Fibroblast of skin of left quadriceps (primary cell): ENCODE data around the gene L3MBTL4.
"Not testable (repeated sequence)": the region's sequence is repeated elsewhere in the genome, so short reads cannot be mapped to it uniquely, and the experiment has no call there.

Experiments used
- DNase-seq, 2 experiments: peaks; one replicate each; pipeline ENCODE4 v3.0.0-alpha.2; 2013; ENCODE audit warnings: low read depth in 2 of 2

L3MBTL4 gene

GRCh38 chr18:6311456-6312215, 103.1 kb downstream of the L3MBTL4 start:
- no peak for DNase-seq

- DNase-seq: no peak
Observed at GRCh38 chr18:6310714-6311113, 104.0 kb downstream of the L3MBTL4 start.

GRCh38 chr18:6297875-6298274, 116.8 kb downstream of the L3MBTL4 start:
- no peak for DNase-seq

GRCh38 chr18:6294148-6294784, 120.4 kb downstream of the L3MBTL4 start:
- DNase-seq: no peak

- DNase-seq: no peak
Observed at GRCh38 chr18:6289843-6290242, 124.9 kb downstream of the L3MBTL4 start.

GRCh38 chr18:6286585-6286984, 128.1 kb downstream of the L3MBTL4 start:
- no peak for DNase-seq

- DNase-seq: no peak
Observed at GRCh38 chr18:6284761-6285160, 129.9 kb downstream of the L3MBTL4 start.

- no peak for DNase-seq
Observed at GRCh38 chr18:6284300-6284699, 130.4 kb downstream of the L3MBTL4 start.

GRCh38 chr18:6281874-6282273, 132.8 kb downstream of the L3MBTL4 start:
- no peak for DNase-seq

- DNase-seq: no peak
Observed at GRCh38 chr18:6280211-6280743, 134.4 kb downstream of the L3MBTL4 start.

- DNase-seq: no peak
Observed at GRCh38 chr18:6279308-6279707, 135.4 kb downstream of the L3MBTL4 start.

GRCh38 chr18:6273423-6273822, 141.3 kb downstream of the L3MBTL4 start:
- no peak for DNase-seq

GRCh38 chr18:6272144-6272543, 142.6 kb downstream of the L3MBTL4 start:
- not testable (repeated sequence) for DNase-seq

- DNase-seq: no peak
Observed at GRCh38 chr18:6271585-6271984, 143.1 kb downstream of the L3MBTL4 start.

- no peak for DNase-seq
Observed at GRCh38 chr18:6270771-6271216, 143.9 kb downstream of the L3MBTL4 start.

GRCh38 chr18:6269660-6270332, 144.9 kb downstream of the L3MBTL4 start:
- DNase-seq: no peak

- no peak for DNase-seq
Observed at GRCh38 chr18:6266212-6266611, 148.5 kb downstream of the L3MBTL4 start.

GRCh38 chr18:6261938-6262337, 152.8 kb downstream of the L3MBTL4 start:
- no peak for DNase-seq

- not testable (repeated sequence) for DNase-seq
Observed at GRCh38 chr18:6259324-6259723, 155.4 kb downstream of the L3MBTL4 start.

GRCh38 chr18:6257950-6258349, 156.8 kb downstream of the L3MBTL4 start:
- no peak for DNase-seq

- DNase-seq: no peak
Observed at GRCh38 chr18:6256521-6256920, 158.2 kb downstream of the L3MBTL4 start.

GRCh38 chr18:6255886-6256285, 158.8 kb downstream of the L3MBTL4 start:
- DNase-seq: no peak
